AG10803 (cell line): Measurements from ENCODE around the gene KCNC2.
A peak's percentile ranks its signal among the peaks of the same experiment; 100 is the strongest.

ENCODE experiments used
- DNase-seq: peaks from one replicate; pipeline ENCODE4 v3.0.0; 2010; ENCODE audit warnings: low read depth
- H3K4me3 ChIP-seq: 2 replicates; pipeline ENCODE4 v1.5.1; 2011; ENCODE audit warnings: mild to moderate bottlenecking, low read length, control low read depth
- CTCF ChIP-seq: conservative IDR thresholded peaks from 2 replicates; pipeline ENCODE4 v1.5.1; 2011; ENCODE audit warnings: mild to moderate bottlenecking, low read length, control low read depth, inconsistent platforms

KCNC2 gene

GRCh38 chr12:75137896-75138295 is 71.7 kb downstream of the KCNC2 start:
- TF ChIP-seq CTCF, result no peak
- no peak overlapping the region for H3K4me3 ChIP-seq
- no peak for DNase-seq

- DNase-seq, result no peak
- H3K4me3 ChIP-seq, result no peak overlapping the region
- no peak for TF ChIP-seq CTCF
These were observed 74.6 kb downstream of the KCNC2 start for GRCh38 chr12:75135026-75135425.

GRCh38 chr12:75130811-75131210 is 78.8 kb downstream of the KCNC2 start:
- TF ChIP-seq CTCF, result no peak
- no peak for DNase-seq
- no peak overlapping the region for H3K4me3 ChIP-seq

GRCh38 chr12:75129275-75129674 is 80.4 kb downstream of the KCNC2 start:
- TF ChIP-seq CTCF, result no peak
- no peak overlapping the region for H3K4me3 ChIP-seq
- no peak for DNase-seq

GRCh38 chr12:75121036-75121705 is 88.5 kb downstream of the KCNC2 start:
- no peak for DNase-seq
- no peak for TF ChIP-seq CTCF
- H3K4me3 ChIP-seq, result no peak overlapping the region

- no peak overlapping the region for H3K4me3 ChIP-seq
- peak; percentile 3 for DNase-seq
- no peak for TF ChIP-seq CTCF
These were observed 89.3 kb downstream of the KCNC2 start for GRCh38 chr12:75120311-75120711.

- H3K4me3 ChIP-seq, result no peak overlapping the region
- no peak for DNase-seq
- no peak for TF ChIP-seq CTCF
These were observed 92.9 kb downstream of the KCNC2 start for GRCh38 chr12:75116646-75117198.
